HL-60/S4 treated with phorbol 12-myristate 13-acetate at 8.2 ng/mL for 4 days and 3 days (cell line): ENCODE results near the gene DMAC1.

Source experiments
- in situ Hi-C: fragments of 300-500 bp; cut with MboI; formaldehyde crosslinking; loops from 2 replicates; pipeline ENCODE4 v1.15.0; 2022; ENCODE audit warnings: low sequenced_read_pairs

The DMAC1 gene

DNA sequence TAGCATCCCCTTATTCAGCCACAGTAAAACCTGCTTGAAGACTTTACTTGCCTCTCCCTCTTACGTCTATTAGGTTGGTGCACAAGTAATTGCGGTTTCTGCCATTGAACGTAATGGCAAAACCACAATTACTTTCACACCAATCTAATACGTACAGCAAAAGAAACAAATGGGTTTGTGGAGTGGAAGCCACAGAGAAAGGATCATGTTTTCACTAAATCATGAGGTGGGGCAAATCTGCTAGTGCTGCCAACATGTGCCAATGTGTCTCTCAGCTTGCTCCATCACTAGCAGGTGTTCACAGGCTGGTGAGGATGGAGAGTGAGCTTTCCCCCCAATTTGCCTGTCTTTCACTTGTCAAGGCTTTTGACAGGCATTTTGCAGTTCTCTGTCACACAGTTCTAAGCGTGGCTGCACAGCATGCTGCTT, 15.9 kb downstream of the DMAC1 start:
- in situ Hi-C loops, result no loop called here

DNA sequence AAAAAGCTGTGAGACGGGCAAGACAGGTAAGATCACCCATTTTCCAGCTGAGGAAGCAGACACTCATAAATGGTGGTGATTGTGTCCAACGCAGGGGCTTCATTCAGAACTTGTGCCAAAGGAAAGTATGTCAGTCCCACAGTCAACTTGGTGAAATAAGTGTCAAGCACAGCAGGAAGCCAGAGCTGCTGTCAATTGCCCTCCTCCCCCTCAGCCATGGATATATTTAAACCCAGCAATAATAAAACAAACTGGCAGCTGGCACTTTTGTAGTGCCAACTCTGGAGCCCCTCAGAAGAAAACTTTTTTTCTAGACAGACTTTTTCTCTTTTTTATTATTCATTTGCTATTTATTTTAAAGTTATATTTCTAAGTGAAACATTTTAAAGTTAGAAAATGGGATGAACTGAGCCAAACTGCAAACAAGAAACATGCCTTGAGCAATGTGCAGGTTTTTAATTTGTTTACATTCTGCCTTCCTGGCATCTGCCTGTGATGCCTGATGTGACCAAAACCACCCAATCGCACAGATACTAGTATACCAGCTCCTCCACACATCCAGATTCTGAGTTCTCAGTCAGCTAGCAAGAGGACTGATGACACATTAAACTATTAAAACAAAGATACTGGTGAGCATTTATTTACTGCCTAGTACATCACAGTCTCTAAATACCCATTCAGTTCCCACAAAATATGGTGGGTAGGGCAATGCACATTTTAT, 17.0 kb downstream of the DMAC1 start:
- in situ Hi-C loops, result no loop called here

DNA sequence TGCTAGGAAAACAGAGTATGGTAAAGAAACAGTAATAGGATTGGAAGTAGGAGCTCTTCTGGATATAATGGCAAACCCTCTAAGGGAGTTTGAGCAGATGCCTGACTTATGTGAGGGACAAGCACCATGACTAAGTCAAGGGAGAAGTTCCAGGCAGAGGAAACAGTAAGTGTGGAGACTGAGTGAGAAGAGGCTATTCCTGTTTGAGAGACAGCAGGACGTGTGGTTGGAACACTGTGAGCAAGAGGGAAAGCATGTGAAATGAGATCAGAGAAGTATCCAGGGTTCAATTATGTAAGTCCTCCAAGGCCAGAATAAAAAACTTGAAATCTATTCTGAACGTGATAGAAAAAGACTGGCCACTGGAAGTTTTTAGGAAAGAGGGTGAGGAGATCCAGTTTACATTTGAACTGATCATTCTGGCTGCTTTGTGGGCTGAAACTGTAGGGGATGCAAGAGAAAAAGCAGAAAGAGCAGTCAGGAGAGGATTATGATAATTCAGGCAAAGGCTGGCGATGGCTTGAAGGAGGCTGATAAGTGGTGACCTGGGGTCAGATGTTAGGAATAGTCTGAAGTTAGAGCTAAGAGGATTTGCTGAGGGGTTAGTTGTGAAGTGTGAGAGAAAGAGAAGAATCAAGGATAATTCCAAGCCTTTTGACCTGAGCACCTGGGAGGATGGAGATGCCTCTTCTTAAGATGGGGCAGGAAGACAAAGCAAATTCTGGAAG, 19.2 kb downstream of the DMAC1 start:
- in situ Hi-C loops, result no loop called here

DNA sequence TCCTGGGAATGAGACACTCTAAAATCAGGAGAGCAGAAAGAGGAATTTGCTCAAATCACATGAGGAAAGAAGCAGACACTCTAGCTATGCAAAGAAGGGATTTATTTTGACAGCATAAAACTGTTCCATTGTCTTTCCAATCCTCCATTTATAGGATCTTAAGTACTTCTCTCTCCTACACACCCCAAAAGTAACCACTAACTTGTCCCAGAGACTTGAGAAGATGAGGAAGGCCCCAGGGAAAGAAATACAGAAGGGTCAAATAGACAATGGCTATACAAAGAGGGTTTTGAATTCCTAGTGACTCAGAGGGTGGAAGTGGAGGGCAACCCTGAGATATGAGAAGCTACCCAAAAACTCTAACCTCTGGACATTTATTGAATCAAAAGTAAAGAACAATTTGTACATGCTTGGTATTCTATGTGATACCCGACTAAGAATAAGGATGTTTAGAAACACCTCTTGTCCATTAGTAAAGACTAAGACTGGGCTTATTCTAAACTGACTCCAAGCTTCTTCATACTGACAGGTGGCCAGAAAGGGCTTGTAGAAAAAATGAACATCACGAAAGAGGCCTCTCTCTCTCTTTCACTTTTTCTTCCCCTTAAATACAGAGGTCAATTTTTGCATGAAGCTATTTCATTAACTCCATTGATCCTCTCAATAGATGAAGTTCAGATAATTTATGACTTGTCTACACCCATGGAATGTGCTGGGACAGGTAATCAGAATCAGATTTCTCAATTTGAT, 20.6 kb downstream of the DMAC1 start:
- in situ Hi-C loops, result no loop called here

DNA sequence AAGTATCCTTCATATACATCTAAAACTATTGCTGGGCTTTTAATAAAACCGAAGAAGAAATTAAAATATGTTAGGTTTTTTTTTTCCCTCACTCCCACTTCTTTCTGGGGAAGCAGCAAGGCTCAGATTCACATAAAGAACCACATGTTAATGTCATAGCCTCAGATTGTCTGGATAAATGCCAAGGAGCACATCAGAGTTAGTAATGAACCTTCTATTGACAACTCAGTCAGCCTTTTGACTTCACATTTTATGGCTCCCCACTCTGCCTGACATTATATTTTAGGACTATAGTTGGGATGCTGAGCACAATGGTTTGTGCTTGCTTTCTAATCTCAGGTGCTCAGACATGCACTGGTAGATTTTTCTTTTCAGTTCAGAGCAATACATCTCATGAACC, 21.8 kb downstream of the DMAC1 start:
- in situ Hi-C loops, result no loop called here

DNA sequence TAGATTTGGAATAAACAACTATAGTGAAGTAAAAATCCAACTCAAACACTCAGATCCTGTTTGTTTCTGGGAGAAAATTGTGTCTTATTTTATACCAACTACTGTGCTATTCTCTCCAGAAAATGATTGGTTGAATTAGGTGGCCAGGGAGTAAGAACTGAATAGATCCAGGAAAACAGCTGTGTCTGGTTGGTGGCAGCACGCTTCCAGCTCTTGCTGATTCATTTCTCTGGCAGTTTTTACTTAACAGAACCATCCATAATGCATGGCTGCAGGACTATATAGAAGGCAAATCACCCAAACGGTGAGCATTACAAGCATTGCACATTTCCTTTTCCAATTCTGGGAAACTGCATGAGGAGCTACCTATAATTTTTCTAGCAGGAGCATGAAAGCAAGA, 29.5 kb downstream of the DMAC1 start:
- in situ Hi-C loops, result no loop called here

DNA sequence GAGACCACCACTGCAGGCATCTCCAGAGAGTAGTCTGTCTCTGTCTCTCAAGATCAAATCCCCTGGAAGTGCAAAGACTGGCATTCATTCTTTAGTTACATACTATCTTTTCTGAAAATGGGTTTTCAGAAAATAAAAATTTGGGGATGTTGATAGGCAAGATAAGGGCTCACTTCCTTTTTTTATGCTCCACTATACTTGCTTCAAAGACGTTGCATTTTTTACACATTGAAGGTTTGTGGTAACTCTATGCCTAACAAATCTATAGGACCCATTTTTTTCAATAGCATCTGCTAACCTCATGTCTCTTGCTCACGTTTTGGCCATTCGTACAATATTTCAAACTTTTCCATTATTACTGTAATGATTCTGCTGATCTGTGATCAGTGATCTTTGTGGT, 37.0 kb downstream of the DMAC1 start:
- in situ Hi-C loops, result no loop called here

DNA sequence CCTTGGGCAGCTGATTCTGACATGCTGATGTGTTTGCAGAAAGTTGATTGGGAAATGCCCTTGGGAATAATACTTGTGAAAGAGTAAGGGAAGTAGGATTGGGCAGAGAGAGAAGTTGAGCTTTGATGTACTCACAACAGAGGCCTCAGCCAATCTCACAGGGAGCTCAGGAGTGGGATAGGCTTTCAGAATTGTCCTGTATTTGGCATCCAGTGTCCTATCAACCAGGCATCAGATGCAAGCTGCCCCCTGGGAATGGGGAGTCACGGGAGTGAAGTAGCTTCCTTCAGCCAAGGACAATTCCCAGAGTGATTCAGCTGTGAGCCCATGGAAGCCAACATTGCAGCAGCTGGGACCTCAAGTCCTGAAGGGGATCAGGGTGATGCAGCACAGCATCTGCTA, 39.6 kb downstream of the DMAC1 start:
- in situ Hi-C loops, result no loop called here

DNA sequence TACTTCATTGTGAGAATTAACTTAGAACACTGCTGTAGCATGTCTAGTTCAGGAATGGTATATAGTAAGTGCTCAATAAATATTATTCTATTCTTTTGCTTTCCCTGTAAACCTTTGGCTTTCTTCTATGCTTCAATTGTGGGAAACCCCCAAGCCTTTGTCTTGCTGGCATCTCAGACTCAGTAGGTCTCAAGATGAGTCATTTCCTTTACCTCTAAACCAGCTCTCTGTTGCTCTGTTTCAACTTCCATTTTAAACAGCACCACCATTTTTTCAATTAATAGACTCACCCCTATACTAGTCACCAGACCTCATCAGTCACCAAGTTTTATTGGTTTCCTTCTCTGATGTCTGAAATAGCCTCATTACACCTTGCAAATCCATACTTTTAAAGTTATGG, 43.5 kb downstream of the DMAC1 start:
- in situ Hi-C loops, result no loop called here

DNA sequence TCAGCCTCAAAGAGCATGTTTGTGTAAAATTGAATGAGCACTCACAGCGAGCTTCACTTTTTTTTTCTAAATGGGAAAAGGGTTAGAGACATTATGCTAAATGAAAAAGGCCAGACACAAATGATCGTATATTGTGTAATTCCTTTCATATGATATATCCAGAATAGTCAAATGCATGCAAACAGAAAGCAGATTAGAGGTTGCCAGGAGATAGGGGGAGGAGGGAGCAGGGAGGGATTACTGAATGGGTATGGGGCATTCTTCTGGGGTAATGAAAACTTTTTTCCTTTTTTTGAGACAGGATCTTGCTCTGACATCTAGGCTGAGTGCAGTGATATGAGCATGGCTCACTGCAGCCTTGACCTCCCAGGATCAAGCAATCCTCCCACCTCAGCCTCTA, 47.1 kb downstream of the DMAC1 start:
- in situ Hi-C loops, result no loop called here
